ENCODE results near the gene PRR35.
A peak's percentile ranks its signal among the peaks of the same experiment; 100 is the strongest.

Gene PRR35

DNA sequence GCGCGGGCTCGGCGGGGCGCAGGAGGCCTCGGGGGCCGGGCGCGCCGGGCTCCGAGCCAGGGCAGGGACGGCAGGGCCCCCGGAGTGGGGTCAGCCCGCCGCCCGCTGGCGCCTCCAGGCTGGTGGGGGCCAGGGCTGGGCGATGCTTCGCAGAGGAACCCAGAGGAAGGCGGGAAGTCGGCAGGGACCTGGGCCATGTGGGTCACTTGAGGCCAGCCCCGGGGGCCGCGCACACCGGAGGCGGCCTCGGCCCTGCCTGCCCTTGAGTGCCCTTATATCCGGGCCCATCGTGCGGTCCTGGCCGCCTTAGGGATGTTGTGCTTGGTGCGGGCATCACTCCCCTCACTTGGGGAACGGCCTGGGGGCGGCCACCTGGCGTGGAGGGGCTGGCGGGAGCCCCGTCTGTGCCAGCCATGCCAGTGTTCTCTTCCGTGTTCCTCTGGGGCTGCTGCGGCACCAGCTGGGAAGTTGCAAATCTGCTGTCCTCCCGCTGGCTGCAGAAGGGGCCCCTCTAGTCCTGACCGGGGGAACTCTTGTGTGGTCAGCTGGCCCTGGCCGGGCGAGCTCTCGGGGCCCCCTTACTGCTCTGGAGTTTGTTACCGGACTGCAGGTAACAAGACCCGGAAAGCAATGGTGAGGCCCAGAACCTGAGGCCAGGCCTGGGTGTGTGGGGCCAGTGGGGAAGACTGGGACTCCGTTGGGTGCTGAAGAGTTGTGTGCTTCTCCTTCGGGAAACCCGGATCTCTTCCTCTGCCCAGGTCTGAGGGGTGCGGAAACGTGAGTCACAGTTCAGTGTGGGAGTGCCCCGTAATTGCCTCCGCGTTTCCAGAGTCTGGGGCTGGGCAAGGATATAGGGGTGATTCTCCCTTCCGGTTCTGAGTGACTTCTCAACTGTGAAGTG is 31.8 kb upstream of the PRR35 start:
- peak; percentile 55 for DNase-seq

DNA sequence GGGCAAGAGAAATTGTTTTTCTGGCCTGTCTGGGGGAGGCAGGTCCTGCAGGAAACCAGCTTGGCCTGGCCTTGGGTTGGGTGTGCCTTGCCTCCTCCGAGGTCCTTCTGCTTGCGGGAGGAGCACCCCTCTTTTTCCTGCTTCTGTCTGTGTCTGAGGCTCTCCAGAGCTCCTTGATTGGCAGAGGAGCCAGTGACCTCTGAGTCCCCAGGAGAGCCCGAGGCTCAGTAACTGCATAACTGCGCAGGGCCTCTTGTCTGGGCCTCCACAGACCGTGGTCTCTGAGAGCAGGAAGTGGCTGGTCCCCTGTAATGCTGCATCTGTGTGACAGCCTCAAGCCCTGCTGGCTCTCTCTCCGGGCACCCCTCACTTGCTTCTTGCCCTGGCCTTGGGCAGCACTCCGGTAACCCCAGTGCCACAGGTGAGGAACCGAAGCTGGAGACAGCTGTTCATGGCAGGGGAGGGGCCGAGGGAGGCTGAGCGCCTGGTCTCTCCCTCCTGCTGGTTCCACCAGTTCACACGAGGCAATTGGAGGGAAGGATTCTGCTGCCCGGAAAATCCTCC is 31.1 kb upstream of the PRR35 start:
- no peak for DNase-seq

GRCh38 chr16:530111-530817 is 29.9 kb upstream of the PRR35 start:
- DNase-seq, result no peak

DNA sequence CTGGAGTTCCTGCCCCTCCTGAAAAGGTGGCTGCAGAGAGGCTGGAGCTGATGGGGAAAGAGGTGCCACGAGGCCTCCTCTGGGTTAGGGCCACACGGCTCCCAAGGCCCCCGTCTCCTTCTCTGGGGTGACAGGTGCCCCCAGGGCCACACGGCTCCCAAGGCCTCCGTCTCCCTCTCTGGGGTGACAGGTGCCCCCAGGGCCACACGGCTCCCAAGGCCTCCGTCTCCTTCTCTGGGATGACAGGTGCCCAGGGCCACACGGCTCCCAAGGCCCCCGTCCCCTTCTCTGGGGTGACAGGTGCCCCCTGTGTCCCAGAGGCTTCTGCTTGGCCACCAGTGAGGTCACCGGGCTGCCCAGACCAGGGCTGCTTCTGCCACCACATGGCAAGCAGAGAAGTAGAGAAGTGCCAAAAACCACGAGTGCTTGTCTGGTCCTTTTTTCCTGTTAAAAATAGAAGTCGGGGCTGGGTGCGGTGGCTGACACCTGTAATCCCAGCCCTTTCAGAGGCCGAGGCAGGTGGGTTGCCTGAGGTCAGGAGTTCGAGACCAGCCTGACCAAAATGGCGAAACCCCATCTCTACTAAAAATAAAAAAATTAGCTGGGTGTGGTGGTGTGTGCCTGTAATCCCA is 28.6 kb upstream of the PRR35 start:
- DNase-seq, result no peak

- no peak for DNase-seq
Measured at GRCh38 chr16:533391-534123, 26.6 kb upstream of the PRR35 start.

GRCh38 chr16:534135-534534 is 26.1 kb upstream of the PRR35 start:
- DNase-seq, result no peak

- no peak for DNase-seq
Measured at GRCh38 chr16:534856-535445, 25.2 kb upstream of the PRR35 start.

DNA sequence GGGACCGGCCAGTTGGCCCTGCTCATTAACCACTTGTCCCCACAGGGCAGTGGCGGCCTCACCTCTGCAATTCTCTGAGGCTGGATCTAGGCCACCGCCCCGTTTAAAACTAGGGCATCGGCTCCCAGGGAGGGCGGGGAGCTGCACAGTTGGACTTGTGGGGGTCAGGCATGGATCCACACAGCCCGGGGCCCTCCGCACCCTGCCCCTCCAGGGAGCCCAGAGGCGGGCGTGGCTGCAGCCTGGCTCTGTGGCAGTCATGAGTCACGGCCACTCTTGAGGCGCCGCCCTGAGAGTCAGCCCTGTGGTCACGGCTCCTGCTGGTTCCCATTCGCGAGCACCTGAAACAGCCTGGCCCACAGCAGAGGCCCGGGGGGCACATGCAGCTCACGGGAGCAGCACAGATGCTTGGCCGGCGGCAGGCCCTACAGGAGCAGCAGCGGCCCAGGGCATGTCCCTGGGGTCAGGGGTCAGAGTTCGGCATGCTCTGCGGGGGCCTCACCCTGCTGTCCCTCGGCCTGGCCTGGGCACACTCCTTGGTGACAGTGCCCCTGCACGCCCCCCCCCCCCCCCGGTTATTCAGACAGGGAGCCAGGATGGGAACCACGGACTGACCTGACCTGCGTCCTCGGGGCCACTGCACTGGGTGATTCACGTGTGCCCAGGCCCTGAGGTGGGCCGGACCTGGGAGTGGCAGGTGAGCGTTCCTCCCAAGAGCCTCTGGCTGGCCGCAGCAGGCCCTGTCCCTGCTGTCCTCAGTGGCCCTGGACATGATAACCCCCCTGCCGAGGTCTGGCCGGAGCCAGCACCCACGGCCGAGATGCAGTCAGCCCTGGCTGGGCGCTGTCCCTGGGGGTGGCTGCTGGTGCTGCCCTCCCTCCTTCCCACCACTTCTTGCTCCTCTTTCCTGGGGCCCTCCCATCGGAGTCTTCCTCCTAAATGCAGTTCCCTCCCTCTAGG is 24.5 kb upstream of the PRR35 start:
- no peak for DNase-seq

- DNase-seq, result no peak
Measured at GRCh38 chr16:536746-537145, 23.4 kb upstream of the PRR35 start.

- DNase-seq, result no peak
Measured at GRCh38 chr16:537415-538335, 22.5 kb upstream of the PRR35 start.

- DNase-seq, result no peak
Measured at GRCh38 chr16:539901-540530, 20.2 kb upstream of the PRR35 start.

DNA sequence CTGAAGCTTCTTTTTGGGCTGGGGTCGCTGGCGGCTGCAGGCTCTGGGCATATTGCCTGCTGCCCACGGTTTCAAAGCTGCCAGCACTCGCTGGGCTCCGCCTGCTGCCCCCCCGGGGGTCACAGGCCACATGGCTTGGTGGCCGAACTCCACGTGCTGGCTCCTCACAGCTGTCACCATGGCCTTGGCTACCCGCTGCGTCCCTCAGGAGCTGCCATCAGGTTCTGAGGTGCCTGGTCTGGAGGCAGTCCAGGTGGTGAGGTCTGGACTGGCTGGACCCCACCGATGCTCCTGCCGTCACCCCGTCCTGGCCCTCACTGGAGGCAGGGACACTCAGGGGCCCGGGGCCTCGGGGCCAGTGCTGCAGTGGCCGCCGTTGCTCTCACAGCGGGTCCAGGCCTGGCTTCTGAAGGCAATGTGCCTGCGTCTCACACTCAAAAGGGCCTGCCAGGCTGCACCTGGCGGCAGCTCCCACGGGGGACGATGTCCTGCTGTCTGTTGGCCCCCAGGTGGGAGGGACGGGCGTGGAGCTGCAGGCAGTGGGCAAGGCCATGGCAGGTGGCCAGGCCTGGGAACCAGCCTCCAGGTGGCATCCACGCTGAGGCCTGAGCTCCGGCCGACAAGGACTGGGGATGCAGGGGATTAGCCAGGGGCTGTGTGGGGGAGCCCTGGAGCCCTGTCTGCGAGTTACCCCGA is 19.4 kb upstream of the PRR35 start:
- no peak for DNase-seq

DNA sequence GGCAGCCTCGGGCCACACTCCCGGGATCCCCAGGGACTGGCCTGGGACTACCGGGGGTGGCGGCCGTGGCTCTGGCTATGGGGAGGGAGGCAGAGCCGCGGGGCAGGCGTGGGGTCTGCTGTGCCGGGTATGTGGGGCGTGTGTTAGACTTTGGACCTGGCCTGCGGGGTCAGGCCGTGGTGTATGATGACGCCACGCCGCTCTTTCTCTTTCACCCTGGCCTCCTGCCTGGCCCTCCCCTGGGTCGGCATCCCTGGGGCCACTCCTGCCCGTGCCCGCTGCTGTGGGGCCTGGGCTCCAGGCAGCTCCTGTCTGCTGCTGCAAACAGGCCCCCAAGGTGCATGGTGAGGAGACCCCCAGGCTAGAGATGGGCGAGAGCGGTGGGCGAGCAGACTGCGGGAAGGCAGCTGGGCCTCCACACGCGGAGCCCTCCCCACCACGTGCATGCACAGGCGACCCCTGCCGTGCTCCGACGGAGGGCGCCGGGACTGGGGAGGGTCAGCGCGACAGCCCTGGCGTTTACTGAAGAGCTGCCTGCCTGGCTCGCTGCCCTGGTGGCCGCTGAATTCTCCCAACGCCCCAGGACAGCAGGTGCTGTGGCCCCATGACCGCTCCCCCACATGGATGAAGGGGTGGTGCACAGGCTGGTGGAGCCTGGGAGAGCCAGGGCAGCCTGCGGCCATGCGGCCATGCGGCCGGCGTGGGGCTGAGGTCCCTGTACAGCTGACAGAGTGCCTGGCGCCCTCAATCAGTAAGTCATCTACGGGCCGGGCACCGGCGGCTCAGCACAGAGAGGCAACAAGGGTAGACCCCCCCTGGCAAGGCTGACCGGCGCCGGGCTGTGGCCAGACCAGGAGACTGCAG is 16.7 kb upstream of the PRR35 start:
- no peak for DNase-seq

DNA sequence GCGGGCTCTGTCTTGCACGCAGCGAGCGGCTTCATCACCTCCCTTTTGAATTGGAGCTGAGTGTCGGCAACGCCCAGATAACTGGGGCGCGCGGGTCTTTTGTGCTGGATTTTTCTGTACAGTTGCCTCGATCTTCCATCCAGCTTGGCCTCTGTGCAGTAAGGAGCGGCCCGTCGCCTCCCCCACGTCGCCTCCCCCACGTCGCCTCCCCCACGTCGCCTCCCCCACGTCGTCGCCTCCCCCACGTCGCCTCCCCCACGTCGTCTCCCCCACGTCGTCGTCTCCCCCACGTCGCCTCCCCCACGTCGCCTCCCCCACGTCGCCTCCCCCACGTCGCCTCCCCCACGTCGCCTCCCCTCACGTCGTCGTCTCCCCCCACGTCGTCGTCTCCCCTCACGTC is 15.7 kb upstream of the PRR35 start:
- DNase-seq, result no peak

GRCh38 chr16:546909-547770 is 13.1 kb upstream of the PRR35 start:
- peak; percentile 49 for DNase-seq

DNA sequence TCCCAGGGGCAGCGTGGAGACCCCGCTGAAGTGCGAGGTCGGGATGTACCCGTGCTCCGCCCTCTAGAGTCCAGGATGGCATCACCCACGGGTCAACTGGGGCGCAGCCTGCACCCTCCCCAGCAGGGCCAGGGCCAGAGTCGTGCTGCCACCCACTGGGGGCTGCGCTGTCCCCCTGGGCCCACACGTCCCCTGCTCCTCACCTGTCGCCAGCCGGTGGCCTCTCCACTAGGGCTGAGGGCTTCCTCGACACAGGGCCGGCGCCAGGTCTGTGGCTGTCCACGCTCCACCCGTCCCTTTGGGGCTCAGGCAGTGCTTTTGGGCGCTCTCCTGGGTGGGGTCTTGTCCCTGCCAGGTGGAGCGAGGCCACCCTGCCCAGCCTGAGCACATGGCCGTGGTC is 11.6 kb upstream of the PRR35 start:
- DNase-seq, result no peak

Data from activated CD4-positive, CD25-positive, alpha-beta regulatory T cell treated with anti-CD3 and anti-CD28 coated beads, Interleukin-2, amount 50 U/mL, for 72 hours (primary cell).